Neural progenitor cell (in vitro differentiated cells): ENCODE measurements around the gene SLC6A15. TPM values are rescaled to one million over a fixed set of nuclear protein-coding genes. Genes with fewer than 3 reads are reported as not detected.
A peak's percentile ranks its signal among the peaks of the same experiment; 100 is the strongest.

Source experiments
- DNase-seq: peaks from one replicate; pipeline ENCODE4 v3.0.0-alpha.2; 2016; ENCODE audit warnings: low spot score
- H2AFZ ChIP-seq: fragments of 200-600 bp; sonication (generic); replicated peaks from 2 replicates; pipeline ENCODE4 v1.6.1; 2016; ENCODE audit warnings: antibody characterized with exemption
- H3F3A ChIP-seq: fragments of 200-600 bp; sonication (generic); 2 replicates; pipeline ENCODE4 v1.6.1; 2016; ENCODE audit warnings: antibody characterized with exemption, low read depth
- H3K27ac ChIP-seq: fragments of 200-600 bp; sonication (generic); 2 replicates; pipeline ENCODE4 v1.5.1; 2016; ENCODE audit warnings: mild to moderate bottlenecking
- H3K27me3 ChIP-seq: fragments of 200-600 bp; sonication (generic); 2 replicates; pipeline ENCODE4 v1.6.1; 2016; ENCODE audit warnings: mild to moderate bottlenecking, moderate library complexity
- H3K36me3 ChIP-seq: fragments of 200-600 bp; sonication (generic); 2 replicates; pipeline ENCODE4 v1.5.1; 2016
- H3K4me1 ChIP-seq: fragments of 200-600 bp; sonication (generic); 2 replicates; pipeline ENCODE4 v1.6.1; 2016; ENCODE audit warnings: mixed run types
- H3K4me2 ChIP-seq: fragments of 200-600 bp; sonication (generic); 2 replicates; pipeline ENCODE4 v1.6.1; 2016
- H3K4me3 ChIP-seq: fragments of 200-600 bp; sonication (generic); 2 replicates; pipeline ENCODE4 v1.5.1; 2016
- H3K79me2 ChIP-seq: fragments of 200-600 bp; sonication (generic); 2 replicates; pipeline ENCODE4 v1.6.1; 2016; ENCODE audit warnings: low read depth
- H3K9ac ChIP-seq: fragments of 200-600 bp; sonication (generic); 2 replicates; pipeline ENCODE4 v1.6.1; 2016
- H3K9me3 ChIP-seq: fragments of 200-600 bp; sonication (generic); 2 replicates; pipeline ENCODE4 v1.5.1; 2016; ENCODE audit warnings: low read depth
- H4K20me1 ChIP-seq: fragments of 200-600 bp; sonication (generic); 2 replicates; pipeline ENCODE4 v1.6.1; 2016; ENCODE audit warnings: low read depth
- H3K27ac Mint-ChIP-seq: 3 replicates; pipeline ENCODE4 v1.8.0; 2021; ENCODE audit warnings: mixed read lengths
- H3K27me3 Mint-ChIP-seq: 2 replicates; pipeline ENCODE4 v1.8.0; 2022; ENCODE audit warnings: low read depth, mild to moderate bottlenecking, inconsistent platforms, moderate library complexity, mixed read lengths; ENCODE audit not compliant: insufficient read depth
- H3K36me3 Mint-ChIP-seq: 3 replicates; pipeline ENCODE4 v1.8.0; 2021; ENCODE audit warnings: mixed read lengths
- H3K4me1 Mint-ChIP-seq: 3 replicates; pipeline ENCODE4 v1.8.0; 2021; ENCODE audit warnings: mixed read lengths
- H3K4me3 Mint-ChIP-seq: 3 replicates; pipeline ENCODE4 v1.8.0; 2021; ENCODE audit warnings: mild to moderate bottlenecking, moderate library complexity, mixed read lengths
- H3K9me3 Mint-ChIP-seq: 3 replicates; pipeline ENCODE4 v1.8.0; 2020; ENCODE audit warnings: mixed read lengths
- CTCF ChIP-seq: fragments of 200-600 bp; sonication (generic); IDR thresholded peaks from 2 replicates; pipeline ENCODE4 v1.5.1; 2017; ENCODE audit warnings: antibody characterized with exemption, mild to moderate bottlenecking
- EZH2 ChIP-seq: fragments of 200-600 bp; sonication (generic); IDR thresholded peaks from 2 replicates; pipeline ENCODE4 v1.6.1; 2017; ENCODE audit warnings: antibody characterized with exemption, mild to moderate bottlenecking, moderate library complexity
- EZH2phosphoT487 ChIP-seq: fragments of 200-600 bp; sonication (generic); IDR thresholded peaks from 2 replicates; pipeline ENCODE4 v1.6.1; 2017; ENCODE audit warnings: antibody characterized with exemption
- total RNA-seq: library from RNA; depleted of rRNA; stranded (reverse); fragments of >200 nt; gene quantifications from 2 replicates; pipeline ENCODE4 v1.2.3, GENCODE V29; 2015; ENCODE audit warnings: low replicate concordance

Gene SLC6A15
- total RNA-seq, 1 donor from 2014 or later = 25.4 TPM

- Histone ChIP-seq H3K79me2 (peaks cover 19% of the 10 kb centered on the region), H2AFZ (peak overlapping the region; percentile 86), H3K4me3 (peak overlapping the region; percentile 85), H3K27me3 (peaks cover 28% of the 10 kb centered on the region), H3K9ac (no peak overlapping the region), H3F3A (peaks cover 19% of the 10 kb centered on the region), H3K27ac (peak overlapping the region; percentile 66), H3K4me2 (peak overlapping the region; percentile 97), H3K4me1 (peaks cover 6% of the 10 kb centered on the region), H3K36me3 (no peaks in the 10 kb centered on the region), H3K9me3 (no peaks in the 10 kb centered on the region), H4K20me1 (no peaks in the 10 kb centered on the region)
- DNase-seq = peak; percentile 93
- no peaks in the 10 kb centered on the region for H3K36me3 Mint-ChIP-seq
- peak overlapping the region; percentile 67 for H3K27ac Mint-ChIP-seq
- no peak for TF ChIP-seq CTCF
- peak; percentile 13 for TF ChIP-seq EZH2
- TF ChIP-seq EZH2phosphoT487 = no peak
- peak overlapping the region; percentile 96 for H3K4me3 Mint-ChIP-seq
- H3K4me1 Mint-ChIP-seq = peaks cover 17% of the 10 kb centered on the region
- H3K27me3 Mint-ChIP-seq = peaks cover 9% of the 10 kb centered on the region
- no peaks in the 10 kb centered on the region for H3K9me3 Mint-ChIP-seq
These were observed 1.1 kb downstream of the SLC6A15 start for GRCh38 chr12:84911271-84912197.

- Histone ChIP-seq H3K79me2 (peaks cover 19% of the 10 kb centered on the region), H3K4me1 (peaks cover 6% of the 10 kb centered on the region), H3K9me3 (no peaks in the 10 kb centered on the region), H3K9ac (no peak overlapping the region), H2AFZ (peak overlapping the region; percentile 86), H3K27ac (no peak overlapping the region), H4K20me1 (no peaks in the 10 kb centered on the region), H3K4me2 (peak overlapping the region; percentile 97), H3K4me3 (peak overlapping the region; percentile 85), H3F3A (peaks cover 19% of the 10 kb centered on the region), H3K27me3 (peaks cover 28% of the 10 kb centered on the region), H3K36me3 (no peaks in the 10 kb centered on the region)
- DNase-seq = peak; percentile 61
- Mint-ChIP-seq H3K27ac (peak overlapping the region; percentile 1), H3K4me1 (peaks cover 17% of the 10 kb centered on the region), H3K4me3 (peak overlapping the region; percentile 96), H3K27me3 (peaks cover 9% of the 10 kb centered on the region), H3K9me3 (no peaks in the 10 kb centered on the region), H3K36me3 (no peaks in the 10 kb centered on the region)
- TF ChIP-seq CTCF (no peak), EZH2phosphoT487 (no peak), EZH2 (no peak)
These were observed 1.9 kb downstream of the SLC6A15 start for GRCh38 chr12:84910549-84911241.

GRCh38 chr12:84904051-84904450 lies 8.5 kb downstream of the SLC6A15 start:
- Histone ChIP-seq H3K9me3 (no peaks in the 10 kb centered on the region), H3K27ac (no peak overlapping the region), H3K4me2 (no peak overlapping the region), H3F3A (no peaks in the 10 kb centered on the region), H2AFZ (no peak overlapping the region), H3K9ac (no peak overlapping the region), H3K27me3 (no peaks in the 10 kb centered on the region), H3K36me3 (no peaks in the 10 kb centered on the region), H3K79me2 (peaks cover 8% of the 10 kb centered on the region), H3K4me3 (no peak overlapping the region), H4K20me1 (no peaks in the 10 kb centered on the region), H3K4me1 (no peaks in the 10 kb centered on the region)
- Mint-ChIP-seq H3K9me3 (no peaks in the 10 kb centered on the region), H3K27ac (no peak overlapping the region), H3K4me1 (no peaks in the 10 kb centered on the region), H3K36me3 (no peaks in the 10 kb centered on the region), H3K27me3 (no peaks in the 10 kb centered on the region), H3K4me3 (no peak overlapping the region)
- DNase-seq = no peak
- TF ChIP-seq CTCF (no peak), EZH2 (no peak), EZH2phosphoT487 (no peak)
